Measurements from ENCODE around the gene HOXA3.

The HOXA3 gene

DNA sequence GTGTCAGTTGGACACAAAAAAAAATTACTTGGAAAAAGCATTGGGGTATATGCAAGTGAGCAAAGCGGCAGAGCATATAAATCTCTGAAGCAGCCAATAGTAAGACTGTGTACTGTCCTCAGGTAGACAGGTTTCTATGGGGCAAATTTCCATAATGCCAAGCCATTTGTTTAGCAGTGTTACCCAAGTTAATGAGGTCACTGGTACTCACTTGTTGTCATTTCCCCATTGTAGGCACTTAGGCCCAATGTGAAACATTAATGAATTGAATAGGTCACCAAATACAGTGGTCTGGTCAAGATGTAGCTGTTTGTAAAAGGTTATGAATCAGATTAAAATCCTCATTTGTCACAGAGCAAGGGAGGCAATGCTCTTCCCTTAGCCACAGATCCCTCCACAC is 84.1 kb downstream of the HOXA3 start:
- DNase-seq (ENCODE audit: low read depth in 2 of 2): no peak
- TF ChIP-seq, protein P1, sequence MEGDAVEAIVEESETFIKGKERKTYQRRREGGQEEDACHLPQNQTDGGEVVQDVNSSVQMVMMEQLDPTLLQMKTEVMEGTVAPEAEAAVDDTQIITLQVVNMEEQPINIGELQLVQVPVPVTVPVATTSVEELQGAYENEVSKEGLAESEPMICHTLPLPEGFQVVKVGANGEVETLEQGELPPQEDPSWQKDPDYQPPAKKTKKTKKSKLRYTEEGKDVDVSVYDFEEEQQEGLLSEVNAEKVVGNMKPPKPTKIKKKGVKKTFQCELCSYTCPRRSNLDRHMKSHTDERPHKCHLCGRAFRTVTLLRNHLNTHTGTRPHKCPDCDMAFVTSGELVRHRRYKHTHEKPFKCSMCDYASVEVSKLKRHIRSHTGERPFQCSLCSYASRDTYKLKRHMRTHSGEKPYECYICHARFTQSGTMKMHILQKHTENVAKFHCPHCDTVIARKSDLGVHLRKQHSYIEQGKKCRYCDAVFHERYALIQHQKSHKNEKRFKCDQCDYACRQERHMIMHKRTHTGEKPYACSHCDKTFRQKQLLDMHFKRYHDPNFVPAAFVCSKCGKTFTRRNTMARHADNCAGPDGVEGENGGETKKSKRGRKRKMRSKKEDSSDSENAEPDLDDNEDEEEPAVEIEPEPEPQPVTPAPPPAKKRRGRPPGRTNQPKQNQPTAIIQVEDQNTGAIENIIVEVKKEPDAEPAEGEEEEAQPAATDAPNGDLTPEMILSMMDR (IDR thresholded peaks at IDR 0.05; ENCODE audit: low read depth, low read length): no peak
- no peak overlapping the region for H3K4me3 ChIP-seq (replicated peaks in 1 of 2; ENCODE audit: low read depth in 2 of 2, low read length in 2 of 2)

DNA sequence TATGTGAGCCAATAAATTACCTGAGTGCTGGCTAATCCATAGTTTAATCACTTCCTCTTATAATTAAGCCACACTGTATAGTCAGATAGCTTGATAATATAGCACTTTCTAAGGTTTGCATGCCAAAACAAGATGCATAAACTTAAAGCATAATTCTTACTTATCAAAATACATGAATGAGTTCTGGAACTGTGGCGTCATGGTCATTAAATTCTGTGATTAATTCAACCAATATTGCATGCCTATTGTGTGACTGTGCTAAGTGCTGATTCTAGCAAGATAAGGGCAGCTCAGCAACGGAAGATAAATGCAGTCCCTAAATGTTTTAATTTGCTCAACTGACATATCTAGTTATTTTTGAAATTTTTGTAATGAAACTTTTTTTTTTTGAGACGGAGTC is 86.2 kb downstream of the HOXA3 start:
- TF ChIP-seq, protein P1 (IDR thresholded peaks at IDR 0.05; ENCODE audit: low read depth, low read length): no peak
- no peak overlapping the region for H3K4me3 ChIP-seq (replicated peaks in 1 of 2; ENCODE audit: low read depth in 2 of 2, low read length in 2 of 2)
- peak in 1 of 2 donors; percentile 4 for DNase-seq (ENCODE audit: low read depth in 2 of 2)

DNA sequence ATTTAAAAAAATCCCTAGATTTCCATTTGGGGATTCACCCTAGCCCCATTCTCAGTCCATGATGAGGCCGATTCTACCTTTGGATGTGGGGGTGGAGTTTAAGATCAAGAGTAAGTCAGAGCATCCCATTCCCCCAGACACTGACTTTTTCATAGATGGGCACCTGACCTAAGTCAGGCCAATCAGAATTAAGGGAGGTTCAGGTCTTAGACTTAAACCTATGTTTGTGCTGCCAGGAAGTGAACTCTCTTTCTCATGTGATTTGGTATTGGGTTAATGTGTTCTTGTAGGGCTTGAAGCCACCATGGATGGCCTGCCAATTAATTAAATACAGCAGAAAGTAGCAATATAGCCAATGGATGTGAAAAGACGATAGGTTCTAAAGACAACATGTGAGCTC is 86.7 kb downstream of the HOXA3 start:
- H3K4me3 ChIP-seq (replicated peaks in 1 of 2; ENCODE audit: low read depth in 2 of 2, low read length in 2 of 2): no peak overlapping the region
- TF ChIP-seq, protein P1 (IDR thresholded peaks at IDR 0.05; ENCODE audit: low read depth, low read length): no peak
- DNase-seq (ENCODE audit: low read depth in 2 of 2): no peak

DNA sequence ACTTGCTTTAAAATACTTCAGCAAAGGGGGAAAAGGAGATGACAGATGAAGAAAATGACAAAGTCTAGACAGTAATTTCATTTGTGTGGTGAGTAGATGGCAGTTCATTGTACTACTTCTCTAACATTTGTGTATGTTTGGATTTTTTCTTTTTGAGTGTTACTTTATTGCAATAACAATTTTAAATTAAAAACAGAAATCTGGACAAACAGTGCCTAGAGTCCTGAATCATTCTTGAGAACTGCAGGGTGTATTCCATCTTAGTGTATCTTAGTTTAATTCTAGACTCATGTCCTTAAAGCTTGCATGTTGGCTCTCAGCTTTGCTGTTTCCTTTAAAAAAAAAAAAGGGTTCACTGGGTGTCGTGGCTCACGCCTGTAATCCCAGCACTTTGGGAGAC is 87.7 kb downstream of the HOXA3 start:
- DNase-seq (ENCODE audit: low read depth in 2 of 2): no peak
- H3K4me3 ChIP-seq (replicated peaks in 1 of 2; ENCODE audit: low read depth in 2 of 2, low read length in 2 of 2): no peak overlapping the region
- TF ChIP-seq, protein P1 (IDR thresholded peaks at IDR 0.05; ENCODE audit: low read depth, low read length): no peak

DNA sequence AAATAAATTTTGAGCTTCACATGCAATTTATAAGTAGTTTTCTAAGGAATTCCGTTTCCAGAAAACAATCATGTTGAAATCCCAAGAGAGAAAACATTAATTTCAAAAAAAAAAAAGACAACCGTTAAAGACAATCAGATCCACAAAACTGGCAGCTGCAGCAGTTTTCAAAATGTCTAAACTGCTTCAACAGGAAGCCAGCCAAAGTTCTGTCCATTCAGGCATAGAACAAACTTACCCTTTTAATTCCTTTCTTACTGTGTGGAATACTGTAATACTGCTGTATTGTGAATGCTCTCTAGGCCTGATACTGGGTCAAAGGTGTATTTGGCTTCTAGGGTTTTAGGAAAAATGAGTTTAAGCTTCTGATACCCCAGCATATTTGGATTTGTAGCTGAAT is 88.2 kb downstream of the HOXA3 start:
- TF ChIP-seq, protein P1 (IDR thresholded peaks at IDR 0.05; ENCODE audit: low read depth, low read length): no peak
- DNase-seq (ENCODE audit: low read depth in 2 of 2): peak in 1 of 2 donors; percentile 10
- no peak overlapping the region for H3K4me3 ChIP-seq (replicated peaks in 1 of 2; ENCODE audit: low read depth in 2 of 2, low read length in 2 of 2)

DNA sequence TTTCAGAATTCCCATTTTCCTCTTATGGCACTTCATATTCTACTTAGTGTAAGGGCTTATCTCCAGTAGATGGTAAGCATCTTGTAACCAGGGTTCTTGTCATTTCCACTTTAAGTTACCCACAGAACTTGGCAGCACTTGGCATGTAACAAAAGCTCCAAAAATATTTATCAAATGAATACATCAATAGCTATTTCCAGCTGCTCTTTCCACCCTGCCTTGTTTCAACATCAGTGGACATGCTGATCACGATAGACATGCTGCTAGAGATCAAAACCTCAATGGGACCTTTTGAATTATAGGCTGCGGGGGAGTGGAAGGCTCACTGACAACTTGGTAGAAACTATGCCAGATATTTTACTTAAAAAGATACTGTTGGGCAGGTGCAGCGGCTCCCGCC is 89.4 kb downstream of the HOXA3 start:
- no peak for DNase-seq (ENCODE audit: low read depth in 2 of 2)
- TF ChIP-seq, protein P1 (IDR thresholded peaks at IDR 0.05; ENCODE audit: low read depth, low read length): no peak

More for the DNA sequence above, 89.4 kb downstream of the HOXA3 start:
- H3K4me3 ChIP-seq (replicated peaks in 1 of 2; ENCODE audit: low read depth in 2 of 2, low read length in 2 of 2): no peak overlapping the region
